Activated CD8-positive, alpha-beta T cell treated with anti-CD3 and anti-CD28 coated beads for 36 hours (primary cell): ENCODE measurements around the gene DNM3. TPM values are rescaled to one million over a fixed set of nuclear protein-coding genes. Genes with fewer than 3 reads are reported as not detected.

Experiments used
- ATAC-seq: fragments of 200-7000 bp; cut with Tn5 transposase; one replicate; pipeline ENCODE4 v1.10.0; 2021; ENCODE audit warnings: mild to moderate bottlenecking, moderate library complexity
- CTCF ChIA-PET: fragments of 350-600 bp; sonication (Branson Sonifier 250); formaldehyde crosslinking; loops from one replicate; lab custom pipeline; 2021; ENCODE audit warnings: antibody characterized with exemption; lab: Charles Lee
- POLR2A ChIA-PET: fragments of 350-600 bp; sonication (Branson Sonifier 250); formaldehyde crosslinking; loops from one replicate; lab custom pipeline; 2021; ENCODE audit warnings: antibody characterized with exemption; lab: Charles Lee
- DNase-seq: peaks from one replicate; pipeline ENCODE4 v3.0.0-alpha.2; 2020
- H3K27ac Mint-ChIP-seq: one replicate; pipeline ENCODE4 v1.8.0; 2021; ENCODE audit warnings: mild to moderate bottlenecking, mixed read lengths
- H3K27me3 Mint-ChIP-seq: one replicate; pipeline ENCODE4 v1.8.0; 2021; ENCODE audit warnings: mixed read lengths
- H3K36me3 Mint-ChIP-seq: one replicate; pipeline ENCODE4 v1.8.0; 2021; ENCODE audit warnings: low read depth, mixed read lengths
- H3K4me1 Mint-ChIP-seq: one replicate; pipeline ENCODE4 v1.8.0; 2021; ENCODE audit warnings: low read depth, mixed read lengths
- H3K4me3 Mint-ChIP-seq: one replicate; pipeline ENCODE4 v1.8.0; 2021; ENCODE audit warnings: mild to moderate bottlenecking, moderate library complexity, mixed read lengths
- H3K9me3 Mint-ChIP-seq: one replicate; pipeline ENCODE4 v1.8.0; 2021; ENCODE audit warnings: mixed read lengths
- CTCF ChIP-seq: fragments of 200-600 bp; IDR thresholded peaks from one replicate; pipeline ENCODE4 v1.8.0; 2022; ENCODE audit warnings: antibody characterized with exemption, mild to moderate bottlenecking
- intact Hi-C: fragments of 100-400 bp; cut with micrococcal nuclease; formaldehyde crosslinking; loops from one replicate; pipeline ENCODE4 v1.10.0; 2022
- total RNA-seq, 2 experiments: library from RNA; stranded (reverse); gene quantifications; one replicate each; pipeline ENCODE4 v1.2.3, GENCODE V29; 2021

Gene DNM3
- total RNA-seq, 2 experiments from 2014 or later, result 0.58 to 1.1 TPM

- Mint-ChIP-seq H3K27ac (no peak overlapping the region), H3K4me3 (peak overlapping the region; percentile 81), H3K36me3 (no peaks in the 10 kb centered on the region), H3K9me3 (no peaks in the 10 kb centered on the region), H3K27me3 (peaks cover 21% of the 10 kb centered on the region), H3K4me1 (peaks cover 12% of the 10 kb centered on the region)
- intact Hi-C loops, result no loop called here
- ATAC-seq, result no peak
- ChIA-PET POLR2A (interaction anchor here (1.2 kb wide), 1 partner anchor 101 kb away, joined by 5 read pairs; the partner anchor contains the start of gene VAMP4), CTCF (interaction anchor here (0.7 to 3.3 kb wide), 6 partner anchors 40 to 197 kb away, joined by 3 to 11 read pairs (median 4); partner anchors contain the start of gene VAMP4)
- no peak for TF ChIP-seq CTCF
- peak; percentile 15 for DNase-seq
Observed at GRCh38 chr1:171841931-171842761, 848 bp downstream of the DNM3 start.

- Mint-ChIP-seq H3K27me3 (peaks cover 21% of the 10 kb centered on the region), H3K9me3 (no peaks in the 10 kb centered on the region), H3K36me3 (no peaks in the 10 kb centered on the region), H3K4me1 (peaks cover 12% of the 10 kb centered on the region), H3K27ac (no peak overlapping the region), H3K4me3 (no peak overlapping the region)
- no peak for TF ChIP-seq CTCF
- intact Hi-C loops, result no loop called here
- ATAC-seq (no peak), DNase-seq (no peak)
- POLR2A ChIA-PET, result no interaction called here
- CTCF ChIA-PET, result interaction anchor here (1.6 kb wide), 1 partner anchor 15 kb away, joined by 5 read pairs; no protein-coding TSS in a partner anchor
Observed at GRCh38 chr1:171844381-171844780, 3.1 kb downstream of the DNM3 start.

- no peak overlapping the region for H3K27ac Mint-ChIP-seq
- peaks cover 21% of the 10 kb centered on the region for H3K27me3 Mint-ChIP-seq
- intact Hi-C loops, result no loop called here
- H3K9me3 Mint-ChIP-seq, result no peaks in the 10 kb centered on the region
- no peak overlapping the region for H3K4me3 Mint-ChIP-seq
- peaks cover 7% of the 10 kb centered on the region for H3K4me1 Mint-ChIP-seq
- ChIA-PET POLR2A (no interaction called here), CTCF (interaction anchor here (2.0 kb wide), 1 partner anchor 201 kb away, joined by 4 read pairs; no protein-coding TSS in a partner anchor)
- TF ChIP-seq CTCF, result no peak
- no peak for DNase-seq
- no peaks in the 10 kb centered on the region for H3K36me3 Mint-ChIP-seq
- ATAC-seq, result no peak
Observed at GRCh38 chr1:171845998-171846397, 4.7 kb downstream of the DNM3 start.

- no peak overlapping the region for H3K4me3 Mint-ChIP-seq
- CTCF ChIA-PET, result no interaction called here
- TF ChIP-seq CTCF, result no peak
- H3K36me3 Mint-ChIP-seq, result no peaks in the 10 kb centered on the region
- POLR2A ChIA-PET, result no interaction called here
- H3K4me1 Mint-ChIP-seq, result no peaks in the 10 kb centered on the region
- intact Hi-C loops, result no loop called here
- peaks cover 2% of the 10 kb centered on the region for H3K27me3 Mint-ChIP-seq
- no peak for ATAC-seq
- no peaks in the 10 kb centered on the region for H3K9me3 Mint-ChIP-seq
- no peak overlapping the region for H3K27ac Mint-ChIP-seq
- DNase-seq, result no peak
Observed at GRCh38 chr1:171849245-171849898, 8.1 kb downstream of the DNM3 start.
